Mesenchymal stem cell (in vitro differentiated cells and primary cell): ENCODE data around the gene WWOX.

Experiments used
- DNase-seq: peaks from one replicate; pipeline ENCODE4 v3.0.0-alpha.2; 2013
- H2AFZ ChIP-seq: one replicate; pipeline ENCODE4 v1.6.1; 2013; ENCODE audit warnings: low read depth, mild to moderate bottlenecking, control low read depth, inconsistent platforms, low read length, moderate library complexity
- H2AK5ac ChIP-seq: 2 replicates; pipeline ENCODE4 v1.6.1; 2013; ENCODE audit warnings: low read length, moderate library complexity, mild to moderate bottlenecking, inconsistent platforms; ENCODE audit not compliant: severe bottlenecking
- H2BK120ac ChIP-seq: one replicate; pipeline ENCODE4 v1.6.1; 2013; ENCODE audit warnings: low read depth, mild to moderate bottlenecking, inconsistent platforms, low read length, moderate library complexity
- H2BK12ac ChIP-seq, 2 experiments: one replicate each; pipeline ENCODE4 v1.6.1; 2013; ENCODE audit warnings: inconsistent platforms in 2 of 2, low read length in 2 of 2, mild to moderate bottlenecking in 2 of 2, moderate library complexity in 2 of 2, control low read depth in 1 of 2
- H2BK15ac ChIP-seq: one replicate; pipeline ENCODE4 v1.6.1; 2013; ENCODE audit warnings: mild to moderate bottlenecking, low read depth, inconsistent platforms; ENCODE audit not compliant: poor library complexity, severe bottlenecking
- H2BK5ac ChIP-seq: 2 replicates; pipeline ENCODE4 v1.6.1; 2013; ENCODE audit warnings: low read depth, mild to moderate bottlenecking, low read length, control low read depth, inconsistent platforms; ENCODE audit not compliant: poor library complexity, severe bottlenecking
- H3K14ac ChIP-seq, 2 experiments: one replicate each; pipeline ENCODE4 v1.6.1; 2013; ENCODE audit warnings: inconsistent platforms in 2 of 2, low read length in 2 of 2, control low read depth in 1 of 2, mild to moderate bottlenecking in 1 of 2, moderate library complexity in 1 of 2
- H3K18ac ChIP-seq, 2 experiments: one replicate each; pipeline ENCODE4 v1.6.1; 2013; ENCODE audit warnings: inconsistent platforms in 2 of 2, low read length in 2 of 2, control low read depth in 1 of 2, low read depth in 1 of 2, mild to moderate bottlenecking in 1 of 2
- H3K23ac ChIP-seq, 2 experiments: one replicate each; pipeline ENCODE4 v1.6.1; 2013; ENCODE audit warnings: inconsistent platforms in 2 of 2, low read length in 2 of 2, mild to moderate bottlenecking in 2 of 2, moderate library complexity in 2 of 2, control low read depth in 1 of 2
- H3K27ac ChIP-seq: 2 replicates; pipeline ENCODE4 v1.5.1; 2013; ENCODE audit warnings: mild to moderate bottlenecking, moderate library complexity, low read length, control low read depth, inconsistent platforms; ENCODE audit not compliant: poor library complexity, severe bottlenecking
- H3K27me3 ChIP-seq, 2 experiments: 2 replicates each; pipeline versions ENCODE4 v1.6.1 to v1.7.0; 2013; ENCODE audit warnings: low read length in 2 of 2, mild to moderate bottlenecking in 2 of 2, moderate library complexity in 2 of 2, control low read depth in 1 of 2, inconsistent platforms in 1 of 2; ENCODE audit not compliant: control insufficient read depth in 1 of 2, insufficient read depth in 1 of 2
- H3K36me3 ChIP-seq, 2 experiments: 2 replicates each; pipeline versions ENCODE4 v1.6.1 to v1.7.0; 2013; ENCODE audit warnings: low read length in 2 of 2, control low read depth in 1 of 2, inconsistent platforms in 1 of 2, low read depth in 1 of 2, mild to moderate bottlenecking in 1 of 2; ENCODE audit not compliant: insufficient read depth in 2 of 2, control insufficient read depth in 1 of 2
- H3K4ac ChIP-seq, 2 experiments: one replicate each; pipeline ENCODE4 v1.6.1; 2013; ENCODE audit warnings: inconsistent platforms in 2 of 2, low read length in 2 of 2, mild to moderate bottlenecking in 2 of 2, moderate library complexity in 2 of 2, control low read depth in 1 of 2, low read depth in 1 of 2
- H3K4me1 ChIP-seq: 2 replicates; pipeline ENCODE4 v1.6.1; 2013; ENCODE audit warnings: low read depth, low read length, control low read depth; ENCODE audit not compliant: control insufficient read depth, insufficient read depth
- H3K4me2 ChIP-seq: 2 replicates; pipeline ENCODE4 v1.6.1; 2013; ENCODE audit warnings: low read length, mild to moderate bottlenecking, inconsistent platforms; ENCODE audit not compliant: poor library complexity, severe bottlenecking
- H3K4me3 ChIP-seq, 2 experiments: 2 replicates each; pipeline versions ENCODE4 v1.5.1 to v1.7.0; 2013; ENCODE audit warnings: low read length in 2 of 2, mild to moderate bottlenecking in 2 of 2, control low read depth in 1 of 2, low read depth in 1 of 2; ENCODE audit not compliant: insufficient read depth in 1 of 2
- H3K79me1 ChIP-seq: replicated peaks from 2 replicates; pipeline ENCODE4 v1.6.1; 2013; ENCODE audit warnings: mild to moderate bottlenecking, control low read depth, low read length, inconsistent platforms; ENCODE audit not compliant: poor library complexity, severe bottlenecking
- H3K9ac ChIP-seq: 2 replicates; pipeline ENCODE4 v1.7.0; 2013; ENCODE audit warnings: mild to moderate bottlenecking, low read length, moderate library complexity
- H3K9me3 ChIP-seq: 2 replicates; pipeline ENCODE4 v1.7.0; 2013; ENCODE audit warnings: mild to moderate bottlenecking, low read length; ENCODE audit not compliant: control insufficient read depth
- H4K8ac ChIP-seq: one replicate; pipeline ENCODE4 v1.6.1; 2013; ENCODE audit warnings: inconsistent platforms, mild to moderate bottlenecking, low read length, moderate library complexity
- H4K91ac ChIP-seq: one replicate; pipeline ENCODE4 v1.6.1; 2013; ENCODE audit warnings: mild to moderate bottlenecking, low read length, inconsistent platforms
- WGBS: methylation state at CpG from one replicate; pipeline ENCODE4 v1.1.7; 2013; ENCODE audit warnings: mixed read lengths; 5-methylcytosine and 5-hydroxymethylcytosine counted together

The WWOX gene

GRCh38 chr16:78552716-78553115 lies 453.3 kb downstream of the WWOX start:
- no peak overlapping the region for H3K27ac ChIP-seq
- H3K36me3 ChIP-seq: no peaks in the 10 kb centered on the region
- no peak overlapping the region for H2BK5ac ChIP-seq
- H3K27me3 ChIP-seq: no peaks in the 10 kb centered on the region
- H3K4me2 ChIP-seq: no peak overlapping the region
- H3K79me1 ChIP-seq: peaks cover 3% of the 10 kb centered on the region
- H3K4me1 ChIP-seq: peaks cover 2% of the 10 kb centered on the region
- no peak overlapping the region for H2BK120ac ChIP-seq
- no peak overlapping the region for H2AK5ac ChIP-seq
- H3K9ac ChIP-seq: no peak overlapping the region
- no peak overlapping the region for H2AFZ ChIP-seq
- H3K9me3 ChIP-seq: no peaks in the 10 kb centered on the region
- no peak for DNase-seq
- no peak overlapping the region for H3K14ac ChIP-seq
- no peak overlapping the region for H2BK12ac ChIP-seq
- no peak overlapping the region for H4K8ac ChIP-seq
- H3K23ac ChIP-seq: no peak overlapping the region
- no peak overlapping the region for H3K4ac ChIP-seq
- no peak overlapping the region for H3K18ac ChIP-seq
- WGBS: 100% methylated on average over 1 of the region's 1 CpG
- no peak overlapping the region for H3K4me3 ChIP-seq
- no peak overlapping the region for H2BK15ac ChIP-seq
- H4K91ac ChIP-seq: no peak overlapping the region

- no peak for DNase-seq
- Histone ChIP-seq H3K18ac (no peak overlapping the region), H2BK120ac (no peak overlapping the region), H3K9ac (no peak overlapping the region), H3K9me3 (no peaks in the 10 kb centered on the region), H3K4me3 (no peak overlapping the region), H3K14ac (no peak overlapping the region), H2BK15ac (no peak overlapping the region), H3K23ac (no peak overlapping the region), H3K4me2 (no peak overlapping the region), H2BK12ac (no peak overlapping the region), H3K27ac (no peak overlapping the region), H2AFZ (no peak overlapping the region), H4K8ac (no peak overlapping the region), H3K36me3 (no peaks in the 10 kb centered on the region), H2BK5ac (no peak overlapping the region), H3K79me1 (peaks cover 3% of the 10 kb centered on the region), H4K91ac (peak overlapping the region; percentile 2), H3K27me3 (no peaks in the 10 kb centered on the region), H3K4ac (no peak overlapping the region), H3K4me1 (peaks cover 2% of the 10 kb centered on the region), H2AK5ac (no peak overlapping the region)
- 83% methylated on average over 10 of the region's 10 CpGs for WGBS
Observed at GRCh38 chr16:78553268-78554039, 454.0 kb downstream of the WWOX start.

- Histone ChIP-seq H3K4me2 (no peak overlapping the region), H2AFZ (no peak overlapping the region), H3K27me3 (no peaks in the 10 kb centered on the region), H3K14ac (no peak overlapping the region), H4K8ac (no peak overlapping the region), H3K27ac (no peak overlapping the region), H3K36me3 (no peaks in the 10 kb centered on the region), H2AK5ac (no peak overlapping the region), H2BK5ac (no peak overlapping the region), H3K23ac (no peak overlapping the region), H3K18ac (no peak overlapping the region), H3K4ac (no peak overlapping the region), H3K79me1 (peaks cover 3% of the 10 kb centered on the region), H2BK120ac (no peak overlapping the region), H3K4me1 (peaks cover 2% of the 10 kb centered on the region), H3K9ac (no peak overlapping the region), H2BK12ac (no peak overlapping the region), H3K9me3 (no peaks in the 10 kb centered on the region), H2BK15ac (no peak overlapping the region), H3K4me3 (no peak overlapping the region), H4K91ac (no peak overlapping the region)
- DNase-seq: no peak
- WGBS: 95% methylated on average over 14 of the region's 16 CpGs
Observed at GRCh38 chr16:78556421-78556820, 457.0 kb downstream of the WWOX start.

- Histone ChIP-seq H3K14ac (no peak overlapping the region), H4K91ac (no peak overlapping the region)
- 97% methylated on average over 1 of the region's 1 CpG for WGBS
Observed at GRCh38 chr16:78560997-78561396, 461.5 kb downstream of the WWOX start.

More at GRCh38 chr16:78560997-78561396, 461.5 kb downstream of the WWOX start:
- Histone ChIP-seq H2BK15ac (no peak overlapping the region), H3K4me2 (no peak overlapping the region), H2BK12ac (peak overlapping the region in 1 of 2 experiments; percentile 19), H3K9ac (no peak overlapping the region), H3K18ac (no peak overlapping the region), H2BK120ac (no peak overlapping the region), H3K9me3 (no peaks in the 10 kb centered on the region), H3K79me1 (no peaks in the 10 kb centered on the region), H2BK5ac (no peak overlapping the region), H3K36me3 (no peaks in the 10 kb centered on the region), H3K4ac (no peak overlapping the region), H2AK5ac (no peak overlapping the region), H4K8ac (no peak overlapping the region), H3K27me3 (no peaks in the 10 kb centered on the region), H3K23ac (no peak overlapping the region), H3K4me3 (no peak overlapping the region), H3K4me1 (peaks cover 10% of the 10 kb centered on the region), H3K27ac (no peak overlapping the region), H2AFZ (no peak overlapping the region)
- no peak for DNase-seq
